ENCODE data around the gene AIRE. TPM values are rescaled to one million over a fixed set of nuclear protein-coding genes. Genes with fewer than 3 reads are reported as not detected.

AIRE gene
- total and polyA plus RNA-seq, 2 of the 13 experiments (the other 11 are each of a cell fraction or from before 2014, with no cell fraction given), result not detected

DNA sequence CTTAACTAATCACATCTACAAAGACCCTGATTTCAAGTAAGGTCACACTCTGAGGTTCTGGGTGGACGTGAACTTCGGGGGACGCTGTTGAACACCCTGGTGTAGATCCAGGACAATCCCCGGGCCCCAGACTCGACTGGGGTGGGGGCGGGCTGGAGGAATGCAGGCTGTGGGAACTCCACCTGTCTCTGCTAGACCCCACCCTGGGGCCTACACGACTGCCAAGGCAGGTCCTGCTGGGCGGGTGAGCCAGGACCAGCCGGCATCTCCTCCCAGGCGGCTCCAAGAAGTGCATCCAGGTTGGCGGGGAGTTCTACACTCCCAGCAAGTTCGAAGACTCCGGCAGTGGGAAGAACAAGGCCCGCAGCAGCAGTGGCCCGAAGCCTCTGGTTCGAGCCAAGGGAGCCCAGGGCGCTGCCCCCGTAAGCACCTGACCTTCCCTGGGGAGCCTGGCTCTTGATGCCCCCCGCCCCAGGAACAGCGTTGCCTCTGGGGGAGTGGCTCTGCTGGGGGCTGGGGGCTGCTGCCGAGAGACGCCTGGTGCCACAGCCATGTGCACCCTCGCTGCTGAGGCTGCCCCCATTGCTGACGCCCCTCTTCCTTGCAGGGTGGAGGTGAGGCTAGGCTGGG, 3.8 kb downstream of the AIRE start (continued):
- TF ChIP-seq ZMYM2 (CRISPR knock-in tag; IDR thresholded peaks at IDR 0.05) (no peak), HNRNPL (IDR thresholded peaks at IDR 0.05; ENCODE audit: low read depth, low read length) (no peak), HNRNPK (IDR thresholded peaks at IDR 0.05; ENCODE audit: low read depth, low read length, poor library complexity, severe bottlenecking) (no peak), CC2D1A (CRISPR knock-in tag; IDR thresholded peaks at IDR 0.05) (no peak), CSRNP1 (CRISPR knock-in tag; IDR thresholded peaks at IDR 0.05) (no peak), ZMYM4 (CRISPR knock-in tag; IDR thresholded peaks at IDR 0.05) (no peak), ZNF879 (CRISPR knock-in tag; IDR thresholded peaks at IDR 0.05) (no peak), PHF20 (CRISPR knock-in tag; IDR thresholded peaks at IDR 0.05) (no peak), JUNB (CRISPR knock-in tag; IDR thresholded peaks at IDR 0.05; ENCODE audit: borderline replicate concordance) (no peak)

DNA sequence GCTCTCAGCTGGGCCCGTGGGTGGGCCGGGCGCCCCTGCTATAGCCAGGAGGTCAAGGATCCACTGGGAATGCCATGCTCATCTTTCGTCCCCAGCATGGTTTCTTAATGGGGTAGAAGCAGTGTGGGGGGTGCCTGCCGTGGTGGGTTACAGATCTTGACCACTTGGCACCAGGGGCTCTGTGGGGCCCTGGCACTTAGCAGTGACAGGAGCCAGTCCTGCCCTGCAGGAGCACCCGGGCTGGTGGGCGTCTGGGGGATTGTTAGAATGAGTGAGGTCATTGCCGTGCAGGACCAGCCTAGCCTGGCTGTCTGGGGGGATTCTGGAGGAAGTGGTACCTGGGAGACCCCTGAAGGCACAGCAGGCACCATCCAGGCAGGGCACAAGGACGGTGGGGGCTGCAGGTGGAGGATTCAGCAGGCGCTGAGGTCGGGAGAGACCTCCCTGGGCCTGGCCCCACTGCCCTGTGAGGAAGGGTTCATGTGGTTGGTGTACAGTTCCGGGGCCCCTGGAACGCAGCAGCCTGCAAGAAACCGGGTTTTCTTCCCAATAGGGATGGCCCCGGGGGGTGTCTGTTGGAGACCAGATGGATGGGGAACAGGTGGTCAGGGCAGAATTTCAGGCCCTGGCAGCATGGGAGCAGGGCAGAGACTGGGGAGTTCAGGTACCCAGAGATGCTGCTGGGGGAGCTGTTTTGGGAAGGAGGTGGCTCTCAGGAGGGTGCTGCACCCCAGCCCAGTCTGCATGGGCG, 4.8 kb downstream of the AIRE start:
- intact Hi-C loops (cut with micrococcal nuclease; ENCODE audit: unreplicated experiment), result no loop called here
- ATAC-seq (no peak), FAIRE-seq (no peak), DNase-seq (ENCODE audit: low spot score) (no peak)
- Histone ChIP-seq H3K9ac (ENCODE audit: insufficient read depth, low read depth, low read length) (no peak overlapping the region), H3K27ac (ENCODE audit: extremely low read length, insufficient read depth, low read length) (no peak overlapping the region), H3K36me3 (replicated peaks in 1 of 2; ENCODE audit: control insufficient read depth in 1 of 2, insufficient read depth in 2 of 2, low read length in 2 of 2) (no peaks in the 10 kb centered on the region), H4K20me1 (ENCODE audit: insufficient read depth, low read length) (no peaks in the 10 kb centered on the region), H3K4me3 (replicated peaks in 1 of 3; ENCODE audit: insufficient read depth in 1 of 3, low read depth in 2 of 3, low read length in 3 of 3) (no peak overlapping the region), H3K4me1 (ENCODE audit: insufficient read depth, low read length) (peaks cover 13% of the 10 kb centered on the region), H3K79me2 (ENCODE audit: insufficient read depth, low read length) (no peaks in the 10 kb centered on the region), H3K27me3 (ENCODE audit: control insufficient read depth in 1 of 2, insufficient read depth in 2 of 2, low read length in 2 of 2) (peaks cover 12 to 59% of the 10 kb centered on the region in 2 experiments), H3K4me2 (ENCODE audit: low read depth, low read length) (no peak overlapping the region), H2AFZ (ENCODE audit: low read length) (no peak overlapping the region), H3K9me3 (ENCODE audit: low read length) (no peaks in the 10 kb centered on the region)
- WGBS (ENCODE audit: low lambda C conversion rate), result 28% methylated on average over 8 of the region's 16 CpGs
- POLR2A ChIA-PET, result no interaction called here
- in situ Hi-C loops (cut with HindIII; ENCODE audit: extremely low pct_ligation_motif_present, low pct_unique_long_range_greater_than_20kb), result no loop called here
- no TSS peak for BruUV-seq (replicated peaks)
- CTCF ChIA-PET (ENCODE audit: low intra/inter-chr PET ratio, low total read pairs), result no interaction called here
- no peak for TF ChIP-seq NFE2 (CRISPR knock-in tag; IDR thresholded peaks at IDR 0.05)
- TF ChIP-seq LBX2 (CRISPR knock-in tag; IDR thresholded peaks at IDR 0.05; ENCODE audit: borderline replicate concordance), result no peak
- TF ChIP-seq, protein P1, sequence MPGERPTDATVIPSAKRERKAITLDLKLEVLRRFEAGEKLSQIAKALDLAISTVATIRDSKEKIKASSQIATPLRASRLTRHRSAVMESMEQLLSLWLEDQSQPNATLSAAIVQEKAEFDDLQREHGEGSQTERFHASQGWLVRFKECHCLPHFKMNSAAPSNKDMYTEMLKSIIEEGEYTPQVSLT (CRISPR knock-in tag; IDR thresholded peaks at IDR 0.05; ENCODE audit: borderline replicate concordance, low read depth), result no peak
- no peak for TF ChIP-seq ZFX (CRISPR knock-in tag; IDR thresholded peaks at IDR 0.05; ENCODE audit: low read depth)
- TF ChIP-seq ZNF547 (CRISPR knock-in tag; IDR thresholded peaks at IDR 0.05), result no peak
- no peak for TF ChIP-seq HDAC6 (IDR thresholded peaks at IDR 0.05; ENCODE audit: low read depth, low read length)
- TF ChIP-seq ZNF17 (CRISPR knock-in tag; IDR thresholded peaks at IDR 0.05), result no peak
- TF ChIP-seq, protein P2, sequence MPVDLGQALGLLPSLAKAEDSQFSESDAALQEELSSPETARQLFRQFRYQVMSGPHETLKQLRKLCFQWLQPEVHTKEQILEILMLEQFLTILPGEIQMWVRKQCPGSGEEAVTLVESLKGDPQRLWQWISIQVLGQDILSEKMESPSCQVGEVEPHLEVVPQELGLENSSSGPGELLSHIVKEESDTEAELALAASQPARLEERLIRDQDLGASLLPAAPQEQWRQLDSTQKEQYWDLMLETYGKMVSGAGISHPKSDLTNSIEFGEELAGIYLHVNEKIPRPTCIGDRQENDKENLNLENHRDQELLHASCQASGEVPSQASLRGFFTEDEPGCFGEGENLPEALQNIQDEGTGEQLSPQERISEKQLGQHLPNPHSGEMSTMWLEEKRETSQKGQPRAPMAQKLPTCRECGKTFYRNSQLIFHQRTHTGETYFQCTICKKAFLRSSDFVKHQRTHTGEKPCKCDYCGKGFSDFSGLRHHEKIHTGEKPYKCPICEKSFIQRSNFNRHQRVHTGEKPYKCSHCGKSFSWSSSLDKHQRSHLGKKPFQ (CRISPR knock-in tag; IDR thresholded peaks at IDR 0.05; ENCODE audit: insufficient replicate concordance), result no peak

Measured in HepG2 (cell line).